Neural crest cell (in vitro differentiated cells): Measurements from ENCODE around the gene MRTFB. TPM values are rescaled to one million over a fixed set of nuclear protein-coding genes. Genes with fewer than 3 reads are reported as not detected.

Source experiments
- DNase-seq: peaks from one replicate; pipeline ENCODE4 v3.0.0; 2021; ENCODE audit warnings: low read depth, mixed read lengths, low spot score
- H3K27ac Mint-ChIP-seq: one replicate; pipeline ENCODE4 v1.8.0; 2021; ENCODE audit warnings: mild to moderate bottlenecking, mixed read lengths; ENCODE audit not compliant: unreplicated experiment
- H3K27me3 Mint-ChIP-seq: 2 replicates; pipeline ENCODE4 v1.8.0; 2021; ENCODE audit warnings: low read depth, mild to moderate bottlenecking, mixed read lengths
- H3K36me3 Mint-ChIP-seq: 2 replicates; pipeline ENCODE4 v1.8.0; 2021; ENCODE audit warnings: low read depth, mild to moderate bottlenecking, mixed read lengths
- H3K4me1 Mint-ChIP-seq: 2 replicates; pipeline ENCODE4 v1.8.0; 2021; ENCODE audit warnings: mixed read lengths
- H3K4me3 Mint-ChIP-seq: one replicate; pipeline ENCODE4 v1.8.0; 2021; ENCODE audit warnings: mild to moderate bottlenecking, mixed read lengths
- H3K9me3 Mint-ChIP-seq: 2 replicates; pipeline ENCODE4 v1.8.0; 2021; ENCODE audit warnings: mixed read lengths
- CTCF ChIP-seq: fragments of 200-600 bp; sonication (generic); conservative IDR thresholded peaks from 2 replicates; pipeline ENCODE4 v1.5.0; 2021; ENCODE audit warnings: antibody characterized with exemption, mild to moderate bottlenecking
- total RNA-seq: library from RNA; stranded (reverse); gene quantifications from 2 replicates; pipeline ENCODE4 v1.2.1, GENCODE V29; 2021

The MRTFB gene
- total RNA-seq, 1 donor from 2014 or later, result 54.8 TPM

- no peak overlapping the region for H3K27ac Mint-ChIP-seq
- H3K36me3 Mint-ChIP-seq, result no peaks in the 10 kb centered on the region
- H3K9me3 Mint-ChIP-seq, result no peaks in the 10 kb centered on the region
- no peak overlapping the region for H3K4me3 Mint-ChIP-seq
- TF ChIP-seq CTCF, result no peak
- no peak for DNase-seq
- H3K27me3 Mint-ChIP-seq, result peaks cover 30% of the 10 kb centered on the region
- peaks cover 16% of the 10 kb centered on the region for H3K4me1 Mint-ChIP-seq
These were observed 227.4 kb downstream of the MRTFB start for GRCh38 chr16:14298374-14299122.

- no peaks in the 10 kb centered on the region for H3K36me3 Mint-ChIP-seq
- H3K9me3 Mint-ChIP-seq, result no peaks in the 10 kb centered on the region
- no peak for DNase-seq
- peak; percentile 62 for TF ChIP-seq CTCF
- H3K4me1 Mint-ChIP-seq, result peaks cover 29% of the 10 kb centered on the region
- H3K4me3 Mint-ChIP-seq, result peak overlapping the region; percentile 89
- H3K27ac Mint-ChIP-seq, result no peak overlapping the region
- peaks cover 51% of the 10 kb centered on the region for H3K27me3 Mint-ChIP-seq
These were observed 229.6 kb downstream of the MRTFB start for GRCh38 chr16:14300705-14301168.

- peak overlapping the region; percentile 89 for H3K4me3 Mint-ChIP-seq
- no peak for TF ChIP-seq CTCF
- no peak for DNase-seq
- H3K27me3 Mint-ChIP-seq, result peaks cover 58% of the 10 kb centered on the region
- H3K9me3 Mint-ChIP-seq, result no peaks in the 10 kb centered on the region
- H3K4me1 Mint-ChIP-seq, result peaks cover 33% of the 10 kb centered on the region
- no peak overlapping the region for H3K27ac Mint-ChIP-seq
- H3K36me3 Mint-ChIP-seq, result no peaks in the 10 kb centered on the region
These were observed 230.3 kb downstream of the MRTFB start for GRCh38 chr16:14301169-14302030.

- peaks cover 64% of the 10 kb centered on the region for H3K27me3 Mint-ChIP-seq
- no peaks in the 10 kb centered on the region for H3K9me3 Mint-ChIP-seq
- no peak for DNase-seq
- TF ChIP-seq CTCF, result no peak
- no peaks in the 10 kb centered on the region for H3K36me3 Mint-ChIP-seq
- H3K4me3 Mint-ChIP-seq, result peak overlapping the region; percentile 79
- peaks cover 37% of the 10 kb centered on the region for H3K4me1 Mint-ChIP-seq
- no peak overlapping the region for H3K27ac Mint-ChIP-seq
These were observed 230.9 kb downstream of the MRTFB start for GRCh38 chr16:14302031-14302398.

- H3K4me1 Mint-ChIP-seq, result peaks cover 37% of the 10 kb centered on the region
- no peak overlapping the region for H3K27ac Mint-ChIP-seq
- H3K27me3 Mint-ChIP-seq, result peaks cover 66% of the 10 kb centered on the region
- peak; percentile 45 for DNase-seq
- H3K4me3 Mint-ChIP-seq, result peak overlapping the region; percentile 85
- no peaks in the 10 kb centered on the region for H3K9me3 Mint-ChIP-seq
- no peak for TF ChIP-seq CTCF
- H3K36me3 Mint-ChIP-seq, result no peaks in the 10 kb centered on the region
These were observed 231.5 kb downstream of the MRTFB start for GRCh38 chr16:14302399-14303181.
